HG03469 (cell line): ENCODE data around the gene TYK2.
"Not testable (repeated sequence)": the region's sequence is repeated elsewhere in the genome, so short reads cannot be mapped to it uniquely, and the experiment has no call there.

ENCODE experiments used
- ATAC-seq: cut with Tn5 transposase; IDR thresholded peaks from one replicate; pipeline ENCODE4 v1.9.1; 2021; ENCODE audit warnings: mild to moderate bottlenecking, moderate library complexity, moderate number of reproducible peaks; ENCODE audit not compliant: unreplicated experiment

TYK2 gene

GRCh38 chr19:10380313-10381102 lies at the start of gene TYK2:
Gene TYK2, minus strand, starts transcription at chr19:10380572. Its CDS starts 2,166 bp downstream, at chr19:10378406.
- peak; percentile 80 for ATAC-seq

- no peak for ATAC-seq
These were observed 48.6 kb upstream of the TYK2 start for GRCh38 chr19:10428996-10429381.

GRCh38 chr19:10427169-10427568 lies 46.8 kb upstream of the TYK2 start:
- ATAC-seq: no peak

- ATAC-seq: no peak
These were observed 43.8 kb upstream of the TYK2 start for GRCh38 chr19:10424011-10424637.

- ATAC-seq: no peak
These were observed 42.5 kb upstream of the TYK2 start for GRCh38 chr19:10422846-10423245.

- ATAC-seq: no peak
These were observed 41.7 kb upstream of the TYK2 start for GRCh38 chr19:10422046-10422461.

GRCh38 chr19:10421240-10422045 lies 41.1 kb upstream of the TYK2 start:
- ATAC-seq: no peak

GRCh38 chr19:10420444-10421239 lies 40.3 kb upstream of the TYK2 start, which contains the start of gene PDE4A:
Gene PDE4A, plus strand, starts transcription at chr19:10420538. Its CDS starts 227 bp downstream, at chr19:10420765.
- no peak for ATAC-seq

- ATAC-seq: no peak
These were observed 39.5 kb upstream of the TYK2 start for GRCh38 chr19:10419646-10420443.

- no peak for ATAC-seq
These were observed 38.9 kb upstream of the TYK2 start for GRCh38 chr19:10419200-10419645.

- no peak for ATAC-seq
These were observed 38.3 kb upstream of the TYK2 start for GRCh38 chr19:10418485-10419199.

- ATAC-seq: no peak
These were observed 37.8 kb upstream of the TYK2 start for GRCh38 chr19:10418235-10418484.

GRCh38 chr19:10417541-10418234 lies 37.3 kb upstream of the TYK2 start:
- ATAC-seq: no peak

- peak; percentile 35 for ATAC-seq
These were observed 36.2 kb upstream of the TYK2 start for GRCh38 chr19:10416380-10417257.

GRCh38 chr19:10416083-10416379 lies 35.7 kb upstream of the TYK2 start:
- ATAC-seq: no peak

- ATAC-seq: peak; percentile 29
These were observed 32.0 kb upstream of the TYK2 start for GRCh38 chr19:10412257-10412977.

- ATAC-seq: not testable (repeated sequence)
These were observed 30.9 kb upstream of the TYK2 start for GRCh38 chr19:10411224-10411623.
